ENCODE results near the gene CXCR6.

CXCR6 gene

DNA sequence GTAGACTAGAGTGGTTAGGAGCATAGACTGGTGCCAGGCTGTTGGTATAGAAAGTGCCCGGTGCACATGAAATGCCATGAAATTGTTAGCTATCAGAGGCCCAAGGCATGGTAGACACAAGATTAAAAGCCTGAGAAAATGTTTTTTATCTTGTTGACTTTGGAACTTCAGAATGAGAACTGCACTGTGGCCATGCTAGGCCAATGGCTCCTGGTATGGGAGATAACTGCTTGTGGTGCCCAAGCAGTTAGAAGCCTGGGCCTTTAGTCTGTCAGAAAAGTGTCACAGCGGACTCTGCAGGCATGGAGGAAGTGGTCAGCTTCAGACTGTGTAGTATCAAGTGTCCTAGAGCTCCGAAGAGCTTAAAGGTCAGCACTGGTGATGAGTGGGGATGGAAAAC, 40.5 kb downstream of the CXCR6 start:
- Histone ChIP-seq H3K9me3 (replicated peaks in 1 of 11) (no peaks in the 10 kb centered on the region), H3K4me2 (no peak overlapping the region), H3K9ac (no peak overlapping the region), H3K27me3 (no peaks in the 10 kb centered on the region), H4K20me1 (peaks cover 0 to 45% (median 19%) of the 10 kb centered on the region in 11 experiments; a peak in 11 of 22 replicates), H3K36me3 (peaks cover 61 to 91% (median 75%) of the 10 kb centered on the region in 11 experiments), H3K27ac (0 out of 22 replicates have a peak overlapping the region, but pooled peaks of 1 of the 11 experiments have one; percentile 8), H3K4me3 (no peak overlapping the region), H3K4me1 (peaks cover 9 to 66% (median 27%) of the 10 kb centered on the region in 10 experiments; a peak in 18 of 20 replicates)
- no peak for TF ChIP-seq Cebpa-rat (IDR thresholded peaks at IDR 0.05)

- peaks cover 0 to 54% (median 19%) of the 10 kb centered on the region in 11 experiments; a peak in 11 of 22 replicates for H4K20me1 ChIP-seq
- no peaks in the 10 kb centered on the region for H3K27me3 ChIP-seq
- H3K36me3 ChIP-seq = peaks cover 53 to 82% (median 70%) of the 10 kb centered on the region in 11 experiments
- no peak overlapping the region for H3K9ac ChIP-seq
- no peak for TF ChIP-seq Cebpa-rat (IDR thresholded peaks at IDR 0.05)
- peak overlapping the region in 1 of 11 experiments; percentile 8; a peak in 1 of 22 replicates for H3K27ac ChIP-seq
- no peaks in the 10 kb centered on the region for H3K9me3 ChIP-seq (replicated peaks in 1 of 11)
- H3K4me3 ChIP-seq = no peak overlapping the region
- H3K4me1 ChIP-seq = peaks cover 9 to 69% (median 31%) of the 10 kb centered on the region in 10 experiments; a peak in 18 of 20 replicates
- no peak overlapping the region for H3K4me2 ChIP-seq
Measured at GRCh38 chr3:45984331-45985312, 41.4 kb downstream of the CXCR6 start.

DNA sequence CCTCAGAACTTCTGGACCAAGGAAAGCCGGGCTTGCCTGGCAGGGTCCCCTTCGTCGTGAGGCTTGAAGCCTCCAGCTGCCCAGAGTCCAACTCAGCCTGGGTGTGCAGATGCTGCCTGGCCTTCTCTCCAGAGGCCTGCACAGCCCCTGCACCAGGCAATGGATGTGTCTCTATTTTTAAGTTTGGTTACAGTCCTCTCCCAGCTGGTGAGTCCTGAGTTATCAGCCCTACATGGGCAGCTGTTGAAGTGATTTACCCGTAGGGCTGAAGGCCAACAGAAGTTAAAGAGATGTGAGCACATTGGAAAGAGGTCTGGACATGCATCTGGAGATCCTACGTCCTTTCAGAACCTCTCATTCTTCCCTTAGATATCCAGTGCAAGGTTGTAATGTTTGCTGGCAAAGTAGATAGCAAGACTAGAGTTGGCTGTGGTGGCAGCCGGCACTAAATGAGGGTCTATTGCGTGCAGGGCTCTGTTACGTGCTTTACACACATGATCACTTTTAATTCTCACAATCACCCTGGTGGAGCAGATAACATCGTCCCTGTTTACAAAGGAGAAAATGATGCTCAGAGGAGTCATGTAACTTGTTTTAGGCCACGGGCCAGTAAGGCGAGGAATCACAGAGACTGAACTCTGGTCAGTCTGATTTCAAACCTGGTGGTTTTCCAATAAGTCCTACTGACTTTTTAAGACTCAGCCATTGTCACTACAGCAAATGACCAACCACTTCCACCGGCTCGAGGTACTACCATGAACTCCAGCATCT, 42.5 kb downstream of the CXCR6 start:
- H3K27me3 ChIP-seq = no peaks in the 10 kb centered on the region
- TF ChIP-seq Cebpa-rat (IDR thresholded peaks at IDR 0.05) = no peak
- H3K4me3 ChIP-seq = no peak overlapping the region
- H3K4me2 ChIP-seq = peak overlapping the region in 2 of 11 experiments; percentile 41 to 43; a peak in 2 of 22 replicates
- no peaks in the 10 kb centered on the region for H3K9me3 ChIP-seq (replicated peaks in 1 of 11)
- peak overlapping the region in 3 of 11 experiments; percentile 10 to 33 (median 22); a peak in 3 of 22 replicates for H3K27ac ChIP-seq
- H3K36me3 ChIP-seq = peaks cover 42 to 71% (median 62%) of the 10 kb centered on the region in 11 experiments
- H3K9ac ChIP-seq = no peak overlapping the region
- H3K4me1 ChIP-seq = peaks cover 9 to 64% (median 32%) of the 10 kb centered on the region in 10 experiments; a peak in 18 of 20 replicates
- peaks cover 0 to 60% (median 19%) of the 10 kb centered on the region in 11 experiments; a peak in 11 of 22 replicates for H4K20me1 ChIP-seq

- peak overlapping the region in 3 of 11 experiments; percentile 33 to 43 (median 41); a peak in 5 of 22 replicates for H3K4me2 ChIP-seq
- H3K36me3 ChIP-seq = peaks cover 36 to 67% (median 56%) of the 10 kb centered on the region in 11 experiments
- H4K20me1 ChIP-seq = peaks cover 0 to 64% (median 19%) of the 10 kb centered on the region in 11 experiments; a peak in 11 of 22 replicates
- H3K9me3 ChIP-seq (replicated peaks in 1 of 11) = no peaks in the 10 kb centered on the region
- H3K27me3 ChIP-seq = no peaks in the 10 kb centered on the region
- 0 out of 22 replicates have a peak overlapping the region, but pooled peaks of 1 of the 11 experiments have one; percentile 9 for H3K9ac ChIP-seq
- peaks cover 9 to 61% (median 28%) of the 10 kb centered on the region in 10 experiments for H3K4me1 ChIP-seq
- no peak overlapping the region for H3K4me3 ChIP-seq
- H3K27ac ChIP-seq = peak overlapping the region in 3 of 11 experiments; percentile 10 to 33 (median 22); a peak in 3 of 22 replicates
- TF ChIP-seq Cebpa-rat (IDR thresholded peaks at IDR 0.05) = no peak
Measured at GRCh38 chr3:45986303-45986982, 43.2 kb downstream of the CXCR6 start.

GRCh38 chr3:45987368-45988291, 44.4 kb downstream of the CXCR6 start:
- peak overlapping the region in 4 of 11 experiments; percentile 15 to 52 (median 47); a peak in 8 of 22 replicates for H3K4me2 ChIP-seq

DNA sequence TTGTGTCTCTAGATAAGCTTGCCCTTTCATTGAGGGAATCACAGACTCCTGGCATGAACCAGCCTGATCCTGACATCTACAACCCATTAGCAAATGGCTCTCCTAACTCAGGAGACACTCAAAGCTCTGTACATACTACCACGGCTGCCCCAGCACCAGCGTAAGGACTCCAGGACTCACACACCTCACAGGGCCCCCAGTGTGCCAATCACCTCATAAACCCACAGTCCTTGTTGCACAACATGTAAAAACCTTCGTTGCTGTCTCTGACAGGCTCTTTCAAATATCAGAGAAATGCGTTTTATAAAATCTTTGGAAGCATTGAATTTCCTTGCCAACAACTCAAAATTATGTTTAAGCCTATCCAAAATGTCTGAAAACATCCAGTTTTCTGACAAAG, 45.1 kb downstream of the CXCR6 start:
- Histone ChIP-seq H4K20me1 (peaks cover 0 to 78% (median 19%) of the 10 kb centered on the region in 11 experiments; a peak in 11 of 22 replicates), H3K4me3 (no peak overlapping the region), H3K4me1 (peaks cover 22 to 66% (median 38%) of the 10 kb centered on the region in 10 experiments), H3K36me3 (peaks cover 18 to 49% (median 40%) of the 10 kb centered on the region in 11 experiments), H3K9me3 (replicated peaks in 1 of 11) (no peaks in the 10 kb centered on the region), H3K27ac (peak overlapping the region in 4 of 11 experiments; percentile 20 to 46 (median 34); a peak in 4 of 22 replicates), H3K27me3 (no peaks in the 10 kb centered on the region), H3K4me2 (peak overlapping the region in 4 of 11 experiments; percentile 15 to 52 (median 47); a peak in 8 of 22 replicates), H3K9ac (no peak overlapping the region)
- TF ChIP-seq Cebpa-rat (IDR thresholded peaks at IDR 0.05) = no peak

More at GRCh38 chr3:45987368-45988291, 44.4 kb downstream of the CXCR6 start:
- H4K20me1 ChIP-seq = peaks cover 0 to 74% (median 19%) of the 10 kb centered on the region in 11 experiments; a peak in 11 of 22 replicates
- H3K4me3 ChIP-seq = no peak overlapping the region
- no peak for TF ChIP-seq Cebpa-rat (IDR thresholded peaks at IDR 0.05)
- H3K36me3 ChIP-seq = peaks cover 25 to 57% (median 47%) of the 10 kb centered on the region in 11 experiments
- H3K27ac ChIP-seq = peak overlapping the region in 4 of 11 experiments; percentile 8 to 46 (median 34); a peak in 5 of 22 replicates
- no peaks in the 10 kb centered on the region for H3K9me3 ChIP-seq (replicated peaks in 1 of 11)
- no peaks in the 10 kb centered on the region for H3K27me3 ChIP-seq
- H3K4me1 ChIP-seq = peaks cover 14 to 61% (median 31%) of the 10 kb centered on the region in 10 experiments
- H3K9ac ChIP-seq = no peak overlapping the region

- Histone ChIP-seq H3K27ac (no peak overlapping the region; a peak in 1 of 22 replicates), H3K27me3 (no peaks in the 10 kb centered on the region), H3K9ac (no peak overlapping the region), H3K4me2 (peak overlapping the region in 4 of 11 experiments; percentile 15 to 52 (median 32); a peak in 8 of 22 replicates), H4K20me1 (peaks cover 0 to 78% (median 19%) of the 10 kb centered on the region in 11 experiments; a peak in 11 of 22 replicates), H3K9me3 (replicated peaks in 1 of 11) (no peaks in the 10 kb centered on the region), H3K4me3 (no peak overlapping the region), H3K36me3 (peaks cover 13 to 45% (median 35%) of the 10 kb centered on the region in 11 experiments), H3K4me1 (peaks cover 26 to 70% (median 43%) of the 10 kb centered on the region in 10 experiments)
- no peak for TF ChIP-seq Cebpa-rat (IDR thresholded peaks at IDR 0.05)
Measured at GRCh38 chr3:45988804-45989203, 45.5 kb downstream of the CXCR6 start.

Measured in BLaER1 treated with 17β-estradiol and CSF1 and Interleukin-3, amounts not matched to agents 10 nM and 100 nM (cell line).